HG02970 (cell line): ENCODE results near the gene ATAD3C.
"Not testable (repeated sequence)": the region's sequence is repeated elsewhere in the genome, so short reads cannot be mapped to it uniquely, and the experiment has no call there.

Experiments
- ATAC-seq: cut with Tn5 transposase; IDR thresholded peaks from one replicate; pipeline ENCODE4 v1.9.1; 2021; ENCODE audit warnings: mild to moderate bottlenecking, moderate library complexity, moderate number of reproducible peaks; ENCODE audit not compliant: unreplicated experiment, low FRiP score

Gene ATAD3C

GRCh38 chr1:1440262-1441001, 9.1 kb upstream of the ATAD3C start:
- ATAC-seq = no peak

GRCh38 chr1:1441002-1441888, 8.2 kb upstream of the ATAD3C start:
- ATAC-seq = no peak

DNA sequence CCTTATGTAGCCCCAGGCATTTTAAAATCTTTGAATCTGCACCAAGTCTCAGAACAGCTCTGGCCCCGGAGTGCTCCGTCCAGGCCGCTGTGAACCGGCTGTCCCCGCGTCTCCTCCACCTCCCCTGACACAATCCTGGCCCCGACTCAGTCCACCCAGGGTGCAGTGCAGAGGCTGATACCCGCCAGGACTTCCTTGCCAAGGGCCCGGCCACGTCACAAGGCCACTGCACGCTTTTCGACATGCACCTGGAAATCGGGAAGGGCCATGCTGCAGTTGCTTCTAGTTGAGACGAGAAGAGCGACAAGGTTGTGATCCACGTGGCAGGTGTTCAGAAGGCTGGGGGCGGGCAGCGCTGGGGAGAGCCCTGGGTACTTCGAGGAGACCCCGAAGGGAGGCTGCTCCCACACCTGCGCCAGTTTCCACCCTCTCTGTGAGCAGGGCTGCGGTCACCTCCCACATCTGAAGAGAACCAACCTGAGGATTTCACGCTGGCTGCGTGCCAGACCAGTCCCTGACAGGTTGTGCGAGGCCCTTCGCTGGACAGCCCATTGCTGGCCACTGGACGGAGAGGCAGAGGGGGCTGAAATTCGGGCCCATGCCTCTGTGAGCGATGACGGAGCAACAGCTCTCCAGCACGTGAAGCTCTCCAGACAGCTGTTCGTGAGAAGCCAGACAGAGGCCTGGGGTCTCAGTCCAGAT, 7.3 kb upstream of the ATAD3C start:
- no peak for ATAC-seq

GRCh38 chr1:1446631-1447030, 2.9 kb upstream of the ATAD3C start:
- not testable (repeated sequence) for ATAC-seq

GRCh38 chr1:1450616-1451015, 1.1 kb downstream of the ATAD3C start:
- ATAC-seq = not testable (repeated sequence)

- ATAC-seq = no peak
Observed at GRCh38 chr1:1451696-1452364, 2.3 kb downstream of the ATAD3C start.

GRCh38 chr1:1452365-1452739, 2.9 kb downstream of the ATAD3C start:
- ATAC-seq = not testable (repeated sequence)

GRCh38 chr1:1452882-1453281, 3.4 kb downstream of the ATAD3C start:
- no peak for ATAC-seq

GRCh38 chr1:1454286-1455056, 5.0 kb downstream of the ATAD3C start:
- not testable (repeated sequence) for ATAC-seq

GRCh38 chr1:1455366-1455884, 5.9 kb downstream of the ATAD3C start:
- ATAC-seq = no peak

DNA sequence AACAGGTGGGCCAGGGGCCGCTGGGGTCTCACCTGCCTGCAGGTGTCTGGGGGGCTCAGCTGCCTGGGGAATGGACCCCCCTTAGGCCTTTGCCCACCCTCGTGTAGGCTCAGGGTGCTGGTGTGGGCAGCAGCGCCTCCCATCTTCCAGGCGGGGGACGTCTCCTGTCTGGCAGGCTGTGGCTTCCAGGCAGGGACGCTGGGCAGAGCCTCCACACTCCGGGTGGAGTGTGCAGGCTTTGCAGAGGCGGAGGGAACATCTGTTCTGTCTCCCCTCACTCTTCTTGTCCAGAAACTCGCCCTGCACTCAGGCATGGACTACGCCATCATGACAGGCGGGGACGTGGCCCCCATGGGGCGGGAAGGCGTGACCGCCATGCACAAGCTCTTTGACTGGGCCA, 6.4 kb downstream of the ATAD3C start:
- ATAC-seq = not testable (repeated sequence)

DNA sequence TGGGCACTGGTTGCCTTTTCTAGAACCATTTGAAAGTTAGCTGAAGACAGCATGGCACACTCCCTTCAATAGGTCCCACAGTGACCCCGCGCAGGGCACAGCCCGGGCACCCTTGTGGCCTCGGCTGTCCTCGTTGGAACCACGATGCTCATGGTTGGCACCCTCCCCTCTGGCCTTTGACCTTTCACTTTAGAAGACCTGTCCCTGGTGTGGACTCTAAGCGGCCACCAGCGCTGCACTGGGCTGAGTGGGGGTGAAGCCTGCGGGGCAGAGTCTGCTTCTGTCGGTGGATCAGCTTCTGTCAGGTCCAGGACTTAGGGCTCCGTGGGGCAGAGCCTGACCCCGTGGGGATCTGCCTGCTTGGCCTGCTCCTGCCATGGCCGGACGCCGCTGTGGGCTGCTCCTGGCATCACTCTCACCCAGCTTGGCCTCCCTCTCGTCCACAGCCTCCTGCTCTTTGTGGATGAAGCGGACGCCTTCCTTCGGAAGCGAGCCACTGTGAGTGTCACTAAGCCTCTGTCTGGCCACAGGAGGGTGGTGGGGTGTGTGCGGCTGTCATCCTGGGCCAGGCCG, 7.3 kb downstream of the ATAD3C start:
- ATAC-seq = not testable (repeated sequence)

- not testable (repeated sequence) for ATAC-seq
Observed at GRCh38 chr1:1459156-1459555, 9.7 kb downstream of the ATAD3C start.

GRCh38 chr1:1459711-1460110, 10.2 kb downstream of the ATAD3C start:
- not testable (repeated sequence) for ATAC-seq

GRCh38 chr1:1460540-1461130, 11.1 kb downstream of the ATAD3C start:
- no peak for ATAC-seq

- ATAC-seq = no peak
Observed at GRCh38 chr1:1461721-1462317, 12.3 kb downstream of the ATAD3C start.

- no peak for ATAC-seq
Observed at GRCh38 chr1:1462318-1462966, 13.0 kb downstream of the ATAD3C start.

GRCh38 chr1:1463312-1463711, 13.8 kb downstream of the ATAD3C start:
- ATAC-seq = no peak
